DMS 273 treated with DMSO at 0.1 percent for 48 hours (cell line): ENCODE results near the gene EXOC6.

Source experiments
- DNase-seq: peaks from one replicate; lab custom pipeline; 2025; lab: John Stamatoyannopoulos, UW

The EXOC6 gene

DNA sequence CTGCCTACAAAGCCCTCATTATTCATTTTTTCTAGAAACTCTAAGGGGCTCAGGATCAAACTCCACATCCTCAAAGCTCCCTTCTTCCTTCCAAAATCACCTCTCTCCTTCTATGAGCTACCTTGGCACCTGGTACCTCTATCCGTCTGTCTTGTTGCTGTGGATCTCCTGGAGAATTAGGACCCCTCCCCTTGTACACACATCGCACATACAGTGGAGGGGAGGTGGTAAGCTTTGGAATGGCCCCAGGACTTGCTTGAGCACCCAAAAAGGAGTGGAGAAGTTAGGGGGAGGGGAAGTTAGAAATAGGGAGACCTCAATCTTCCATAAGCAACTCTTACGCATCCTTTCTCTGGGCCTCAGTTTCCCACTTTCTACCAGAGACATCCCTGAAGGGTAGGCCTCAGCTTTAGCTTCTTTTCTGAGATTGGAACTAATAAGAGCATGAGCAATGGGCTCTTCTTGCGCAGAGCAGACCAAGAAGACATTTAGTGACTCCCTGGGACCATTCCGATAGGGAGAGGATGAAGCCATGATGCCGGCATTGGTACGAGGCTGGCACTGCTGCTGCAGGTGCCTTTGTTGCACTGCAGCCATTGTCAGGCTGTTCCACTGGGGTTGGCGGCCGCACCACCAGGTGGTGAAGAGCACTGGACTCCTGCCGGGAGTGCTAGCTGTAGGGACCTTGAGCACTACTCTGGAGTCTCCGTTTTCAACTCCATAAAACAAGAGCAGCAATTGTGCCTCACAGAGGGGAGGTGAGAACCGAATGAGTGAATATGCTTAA, 216.7 kb downstream of the EXOC6 start:
- no peak for DNase-seq

DNA sequence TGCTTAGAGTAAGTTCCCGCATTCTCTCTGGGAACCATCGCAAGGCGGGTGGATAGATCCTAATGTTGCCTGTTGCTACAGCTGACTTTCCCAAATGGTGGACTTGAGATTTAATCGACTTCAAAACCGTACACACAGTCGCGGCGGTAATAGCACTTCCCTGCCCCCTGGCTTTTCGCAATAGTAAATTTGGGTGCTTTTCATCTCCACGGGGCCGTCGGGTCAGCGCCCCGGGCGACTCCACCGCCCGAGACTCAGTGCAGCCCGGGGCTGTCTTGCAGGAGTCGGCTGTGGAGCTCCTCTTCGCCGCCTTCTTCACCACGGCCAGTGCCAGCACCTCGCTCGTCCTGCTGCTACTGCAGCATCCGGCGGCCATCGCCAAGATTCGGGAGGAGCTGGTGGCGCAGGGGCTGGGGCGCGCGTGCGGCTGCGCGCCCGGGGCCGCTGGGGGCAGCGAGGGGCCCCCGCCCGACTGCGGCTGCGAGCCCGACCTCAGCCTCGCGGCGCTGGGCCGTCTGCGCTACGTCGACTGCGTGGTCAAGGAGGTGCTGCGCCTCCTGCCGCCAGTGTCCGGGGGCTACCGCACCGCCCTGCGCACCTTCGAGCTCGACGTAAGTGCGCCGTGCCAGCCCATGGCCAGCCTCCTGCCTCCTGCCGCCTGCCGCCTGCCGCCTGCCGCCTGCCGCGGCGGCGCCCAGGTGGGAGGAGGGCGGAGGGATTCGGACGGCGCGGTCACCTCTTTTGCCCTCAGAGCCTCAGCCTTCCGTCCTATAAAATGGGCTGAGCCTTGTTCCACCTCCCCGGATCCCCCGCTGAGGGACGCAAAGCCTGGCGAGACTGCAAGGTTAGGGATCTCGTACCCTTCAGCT, 217.6 kb downstream of the EXOC6 start:
- DNase-seq, result no peak

- DNase-seq, result no peak
These were observed 218.2 kb downstream of the EXOC6 start for GRCh38 chr10:93066544-93066913.

GRCh38 chr10:93067443-93068365, 219.4 kb downstream of the EXOC6 start:
- no peak for DNase-seq

GRCh38 chr10:93068411-93069244, 220.3 kb downstream of the EXOC6 start:
- DNase-seq, result no peak

GRCh38 chr10:93069245-93069561, 220.9 kb downstream of the EXOC6 start:
- DNase-seq, result no peak

DNA sequence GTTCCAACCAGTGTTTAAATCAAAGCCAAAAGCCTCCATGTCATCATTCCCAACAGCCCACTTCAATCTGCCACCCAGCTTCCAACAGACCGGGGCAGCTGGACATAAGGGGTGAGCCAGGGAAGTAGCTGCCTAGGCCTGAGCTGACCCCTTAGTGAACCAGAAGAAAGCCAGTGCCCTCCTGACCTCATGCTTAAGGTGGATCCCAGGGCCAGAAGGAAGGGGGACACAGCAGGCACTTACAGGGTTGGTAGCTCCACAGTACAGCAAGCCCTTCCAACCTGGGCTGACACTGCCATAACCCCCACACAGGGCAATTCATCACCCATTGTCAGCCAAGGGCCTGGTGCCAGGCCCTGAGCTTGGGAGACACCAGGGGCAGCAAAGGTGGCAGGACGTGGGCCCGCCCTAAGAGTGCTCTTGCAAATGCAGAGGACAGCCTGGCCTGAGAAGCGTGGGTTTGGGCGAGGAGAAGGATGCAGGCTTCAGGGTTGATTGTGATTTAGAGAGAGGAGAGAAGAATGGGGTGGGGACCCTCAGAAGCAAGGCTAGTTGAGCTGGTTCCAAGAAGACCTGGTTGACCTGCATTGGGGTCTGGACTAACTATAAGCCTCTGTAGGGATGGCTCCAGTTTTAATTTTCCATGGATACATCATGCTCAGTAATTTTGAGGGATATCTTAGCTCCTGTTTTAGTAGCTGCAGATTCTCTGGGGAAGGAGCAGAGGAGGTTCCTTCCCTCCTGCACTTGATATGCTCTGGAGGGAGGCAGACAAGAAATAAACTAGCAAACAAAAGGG, 222.3 kb downstream of the EXOC6 start:
- no peak for DNase-seq

DNA sequence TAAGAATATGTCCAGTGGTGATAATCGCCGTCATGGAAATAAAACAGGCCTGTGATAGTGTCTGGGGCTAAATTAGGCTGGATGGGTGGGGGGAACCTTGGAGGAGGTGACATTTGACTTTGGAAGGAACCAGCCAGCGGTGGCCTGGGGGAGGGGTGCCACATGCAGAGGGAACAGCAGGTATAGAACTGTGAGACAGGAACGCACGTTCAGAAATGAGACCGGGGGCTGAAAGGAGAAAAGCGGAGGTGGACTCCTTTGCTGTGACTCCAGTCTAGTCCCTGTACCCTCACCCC, 222.8 kb downstream of the EXOC6 start:
- no peak for DNase-seq

DNA sequence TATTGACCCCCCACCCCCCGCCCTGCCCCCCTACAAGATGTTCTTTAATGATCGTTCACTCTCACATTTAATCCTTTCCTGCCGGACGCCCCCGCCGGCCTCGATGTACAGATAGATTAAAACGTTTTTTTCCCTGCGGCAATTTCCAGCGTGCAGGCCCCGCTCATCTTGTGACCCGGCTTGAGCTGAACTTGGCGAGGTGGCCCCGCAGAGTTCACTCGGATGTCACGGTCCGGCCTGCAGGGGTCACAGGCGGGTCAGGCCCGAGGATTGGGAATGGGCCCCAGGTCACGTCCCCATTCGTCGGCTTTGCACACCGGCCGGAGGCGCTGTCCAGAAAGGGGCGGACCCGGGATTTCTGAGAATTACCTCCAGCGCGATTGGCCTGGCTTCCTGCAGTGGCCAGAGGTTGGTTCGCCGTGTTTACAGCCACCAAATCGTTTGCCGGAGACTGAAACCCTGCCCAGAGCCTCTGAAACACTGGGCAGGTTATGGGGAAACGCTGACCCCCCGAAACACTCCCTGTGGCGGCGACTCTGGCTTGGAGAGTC, 223.4 kb downstream of the EXOC6 start:
- no peak for DNase-seq

GRCh38 chr10:93072225-93072712, 223.9 kb downstream of the EXOC6 start:
- DNase-seq, result no peak

GRCh38 chr10:93072713-93073538, 224.6 kb downstream of the EXOC6 start:
- no peak for DNase-seq

GRCh38 chr10:93073539-93074146, 225.3 kb downstream of the EXOC6 start, which contains the start of gene CYP26A1:
CYP26A1 (plus strand) TSS chr10:93073893; CDS start chr10:93073935, 42 bp downstream.
- no peak for DNase-seq

- no peak for DNase-seq
These were observed 225.9 kb downstream of the EXOC6 start for GRCh38 chr10:93074147-93074596.

- no peak for DNase-seq
These were observed 226.5 kb downstream of the EXOC6 start for GRCh38 chr10:93074597-93075368.

GRCh38 chr10:93075369-93076221, 227.3 kb downstream of the EXOC6 start:
- DNase-seq, result no peak

DNA sequence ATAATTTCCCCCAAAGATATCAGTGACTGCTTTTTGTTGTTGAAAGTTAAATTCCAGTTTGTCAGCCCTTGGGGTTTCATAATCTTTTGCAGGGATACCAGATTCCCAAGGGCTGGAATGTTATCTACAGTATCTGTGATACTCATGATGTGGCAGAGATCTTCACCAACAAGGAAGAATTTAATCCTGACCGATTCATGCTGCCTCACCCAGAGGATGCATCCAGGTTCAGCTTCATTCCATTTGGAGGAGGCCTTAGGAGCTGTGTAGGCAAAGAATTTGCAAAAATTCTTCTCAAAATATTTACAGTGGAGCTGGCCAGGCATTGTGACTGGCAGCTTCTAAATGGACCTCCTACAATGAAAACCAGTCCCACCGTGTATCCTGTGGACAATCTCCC, 228.6 kb downstream of the EXOC6 start:
- DNase-seq, result no peak

DNA sequence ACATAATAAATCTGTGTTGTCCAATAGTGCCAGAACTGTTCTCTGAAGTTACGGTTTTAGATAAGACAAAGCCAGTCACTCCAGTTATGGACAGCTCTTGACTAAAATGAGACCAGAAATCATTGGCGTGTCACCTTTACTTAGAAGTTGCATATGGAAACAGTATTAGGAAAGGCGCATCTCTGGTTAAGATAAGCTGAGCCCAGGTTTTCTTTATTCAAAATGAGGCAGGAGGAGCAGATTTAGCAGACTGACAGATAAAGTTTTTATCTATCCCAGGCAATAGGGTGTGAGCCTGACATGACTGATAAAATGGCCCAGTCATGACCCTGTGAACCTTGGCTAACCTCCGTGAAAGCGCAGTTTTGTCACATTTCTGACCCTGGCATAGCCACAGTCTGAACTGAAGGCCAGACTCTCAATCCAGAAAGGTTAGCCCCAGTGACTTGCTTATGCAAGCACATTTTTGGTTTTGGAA, 229.6 kb downstream of the EXOC6 start:
- no peak for DNase-seq
